Loucy (cell line): ENCODE data around the gene RASSF4.

Source experiments
- H2AFZ ChIP-seq: fragments of 200-600 bp; sonication (generic); 2 replicates; pipeline ENCODE4 v1.6.0; 2016; ENCODE audit warnings: antibody characterized with exemption, mild to moderate bottlenecking, low read length, moderate library complexity
- H3F3A ChIP-seq: fragments of 200-600 bp; 2 replicates; pipeline ENCODE4 v1.6.0; 2016; ENCODE audit warnings: antibody characterized with exemption, low read depth, mild to moderate bottlenecking
- H3K27me3 ChIP-seq: fragments of 200-600 bp; sonication (generic); 2 replicates; pipeline ENCODE4 v1.6.1; 2014; ENCODE audit warnings: low read length, mild to moderate bottlenecking; ENCODE audit not compliant: insufficient read depth, poor library complexity, severe bottlenecking
- H3K36me3 ChIP-seq: fragments of 200-600 bp; sonication (generic); 2 replicates; pipeline ENCODE4 v1.6.1; 2016; ENCODE audit warnings: low read length; ENCODE audit not compliant: insufficient read depth
- H3K4me1 ChIP-seq: fragments of 200-600 bp; sonication (generic); 2 replicates; pipeline ENCODE4 v1.5.1; 2014; ENCODE audit warnings: low read length, mild to moderate bottlenecking; ENCODE audit not compliant: insufficient read depth, poor library complexity, severe bottlenecking
- H3K4me2 ChIP-seq: fragments of 200-600 bp; sonication (generic); 2 replicates; pipeline ENCODE4 v1.6.0; 2014; ENCODE audit warnings: antibody characterized with exemption, low read length, low read depth, mild to moderate bottlenecking; ENCODE audit not compliant: poor library complexity, severe bottlenecking
- H3K4me3 ChIP-seq: fragments of 200-600 bp; sonication (generic); 2 replicates; pipeline ENCODE4 v1.5.1; 2014; ENCODE audit warnings: low read length, mild to moderate bottlenecking, mixed read lengths; ENCODE audit not compliant: poor library complexity, severe bottlenecking
- H3K79me2 ChIP-seq: fragments of 200-600 bp; sonication (generic); 2 replicates; pipeline ENCODE4 v1.6.1; 2014; ENCODE audit warnings: low read length; ENCODE audit not compliant: insufficient read depth
- H3K9ac ChIP-seq: fragments of 200-600 bp; sonication (generic); 2 replicates; pipeline ENCODE4 v1.6.0; 2014; ENCODE audit warnings: mild to moderate bottlenecking, low read depth, low read length, moderate library complexity; ENCODE audit not compliant: poor library complexity, severe bottlenecking
- H3K9me2 ChIP-seq: fragments of 200-600 bp; sonication (generic); replicated peaks from 2 replicates; pipeline ENCODE4 v1.6.1; 2016; ENCODE audit warnings: low read depth, low read length, mixed read lengths
- H3K9me3 ChIP-seq: fragments of 200-600 bp; sonication (generic); 2 replicates; pipeline ENCODE4 v1.6.1; 2014; ENCODE audit warnings: mild to moderate bottlenecking, antibody characterized with exemption, low read length, low read depth; ENCODE audit not compliant: insufficient read depth
- H4K20me1 ChIP-seq: fragments of 200-600 bp; sonication (generic); 2 replicates; pipeline ENCODE4 v1.6.0; 2014; ENCODE audit warnings: antibody characterized with exemption, low read length, mild to moderate bottlenecking; ENCODE audit not compliant: insufficient read depth, poor library complexity, severe bottlenecking
- CTCF ChIP-seq: fragments of 200-600 bp; sonication (generic); conservative IDR thresholded peaks from 2 replicates; pipeline ENCODE4 v1.5.1; 2014; ENCODE audit warnings: mild to moderate bottlenecking, antibody characterized with exemption, low read length
- EZH2phosphoT487 ChIP-seq: fragments of 200-600 bp; IDR thresholded peaks from 2 replicates; pipeline ENCODE4 v1.6.1; 2018; ENCODE audit warnings: antibody characterized with exemption, mild to moderate bottlenecking, moderate library complexity, borderline replicate concordance

The RASSF4 gene

GRCh38 chr10:44929356-44930255 lies 30.0 kb upstream of the RASSF4 start:
- Histone ChIP-seq H3K79me2 (no peaks in the 10 kb centered on the region), H3K9ac (no peak overlapping the region), H3K36me3 (no peaks in the 10 kb centered on the region), H2AFZ (no peak overlapping the region), H3K27me3 (no peaks in the 10 kb centered on the region), H3K9me2 (no peaks in the 10 kb centered on the region), H4K20me1 (no peaks in the 10 kb centered on the region), H3K4me3 (no peak overlapping the region), H3K4me1 (peaks cover 13% of the 10 kb centered on the region), H3F3A (no peaks in the 10 kb centered on the region), H3K9me3 (no peaks in the 10 kb centered on the region), H3K4me2 (no peak overlapping the region)
- TF ChIP-seq CTCF (no peak), EZH2phosphoT487 (no peak)

- H3K36me3 ChIP-seq, result no peaks in the 10 kb centered on the region
- no peak for TF ChIP-seq EZH2phosphoT487
- no peak for TF ChIP-seq CTCF
- H3K9ac ChIP-seq, result no peak overlapping the region
- H3K4me2 ChIP-seq, result no peak overlapping the region
- H3K9me2 ChIP-seq, result no peaks in the 10 kb centered on the region
- H3K9me3 ChIP-seq, result no peaks in the 10 kb centered on the region
- no peaks in the 10 kb centered on the region for H4K20me1 ChIP-seq
- H3K4me1 ChIP-seq, result peaks cover 20% of the 10 kb centered on the region
- no peaks in the 10 kb centered on the region for H3K79me2 ChIP-seq
- no peaks in the 10 kb centered on the region for H3F3A ChIP-seq
- no peaks in the 10 kb centered on the region for H3K27me3 ChIP-seq
- no peak overlapping the region for H3K4me3 ChIP-seq
- H2AFZ ChIP-seq, result no peak overlapping the region
Measured at GRCh38 chr10:44930904-44931620, 28.5 kb upstream of the RASSF4 start.

- H3K4me3 ChIP-seq, result no peak overlapping the region
- H3K4me1 ChIP-seq, result peaks cover 29% of the 10 kb centered on the region
- H3F3A ChIP-seq, result no peaks in the 10 kb centered on the region
- H3K9me2 ChIP-seq, result no peaks in the 10 kb centered on the region
- H3K4me2 ChIP-seq, result no peak overlapping the region
- TF ChIP-seq CTCF (no peak), EZH2phosphoT487 (no peak)
- H3K9me3 ChIP-seq, result no peaks in the 10 kb centered on the region
- no peaks in the 10 kb centered on the region for H3K36me3 ChIP-seq
- no peaks in the 10 kb centered on the region for H3K27me3 ChIP-seq
- H3K9ac ChIP-seq, result no peak overlapping the region
- no peaks in the 10 kb centered on the region for H3K79me2 ChIP-seq
- H2AFZ ChIP-seq, result 0 out of 2 replicates have a peak overlapping the region, but pooled peaks have one; percentile 43
- H4K20me1 ChIP-seq, result no peaks in the 10 kb centered on the region
Measured at GRCh38 chr10:44931621-44932516, 27.7 kb upstream of the RASSF4 start.
